ENCODE measurements around the gene LITAFD. TPM values are rescaled to one million over a fixed set of nuclear protein-coding genes. Genes with fewer than 3 reads are reported as not detected.
"Not testable (repeated sequence)": the region's sequence is repeated elsewhere in the genome, so short reads cannot be mapped to it uniquely, and the experiment has no call there.

LITAFD gene
- polyA plus RNA-seq, 1 experiment, result not detected

DNA sequence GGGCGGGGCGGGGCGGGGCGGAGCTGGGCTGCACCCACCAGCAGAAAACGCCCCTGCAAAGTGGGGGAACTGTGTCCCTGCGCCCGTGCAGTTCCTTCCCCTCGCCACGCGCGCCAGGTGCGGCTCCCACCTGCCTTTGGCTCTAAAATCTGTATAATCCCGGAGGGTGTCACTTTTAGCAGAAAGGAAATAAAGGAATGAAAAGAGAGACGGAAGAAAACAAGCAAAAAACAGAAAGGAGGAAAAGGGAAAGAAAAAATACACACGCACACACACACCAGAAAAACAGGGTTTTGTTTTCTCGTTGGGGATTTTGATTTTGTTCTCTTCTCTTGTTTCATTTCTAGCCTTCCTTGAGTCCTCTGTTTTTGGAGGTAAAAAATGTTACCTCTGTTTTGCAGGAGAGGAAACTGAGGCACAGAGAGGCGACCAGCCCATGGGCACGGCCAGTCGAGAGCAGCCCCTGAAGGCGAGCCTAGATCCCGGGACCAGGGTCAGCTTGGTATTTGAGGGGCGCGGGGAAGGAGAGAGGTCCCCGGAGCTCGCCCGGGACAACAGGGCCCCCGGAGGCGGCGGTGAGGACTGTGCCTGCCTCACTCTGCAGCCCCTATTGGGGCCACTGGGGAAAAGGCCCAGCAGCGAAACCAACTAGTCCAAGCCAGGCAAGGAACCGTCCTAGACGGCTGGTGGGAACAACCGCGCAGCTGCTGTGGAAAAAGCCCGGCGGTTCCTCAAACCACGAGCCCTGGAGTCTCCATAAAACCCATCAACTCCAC lies 12.8 kb upstream of the LITAFD start:
- ChIA-PET POLR2A (interaction anchor here (0.5 to 0.6 kb wide), 2 partner anchors 7 to 314 kb away, joined by 3 to 6 read pairs; no protein-coding TSS in a partner anchor), CTCF (interaction anchor here (0.9 to 2.8 kb wide), 4 partner anchors 9 to 15 kb away, joined by 3 to 18 read pairs (median 4); partner anchors contain the start of gene LITAFD)
- TF ChIP-seq CTCF (IDR thresholded peaks at IDR 0.05; ENCODE audit: insufficient read depth, low read depth, low read length), result 0 out of 2 replicates have a peak, but pooled peaks have one; percentile 2
- DNase-seq (ENCODE audit: low read depth), result no peak
- peak overlapping the region; percentile 76 for H3K4me3 ChIP-seq (ENCODE audit: low read depth, low read length)
- no peaks in the 10 kb centered on the region for H3K36me3 ChIP-seq (ENCODE audit: control insufficient read depth, insufficient read depth, low read length)
- H3K27me3 ChIP-seq (ENCODE audit: control insufficient read depth, insufficient read depth, low read length), result no peaks in the 10 kb centered on the region

DNA sequence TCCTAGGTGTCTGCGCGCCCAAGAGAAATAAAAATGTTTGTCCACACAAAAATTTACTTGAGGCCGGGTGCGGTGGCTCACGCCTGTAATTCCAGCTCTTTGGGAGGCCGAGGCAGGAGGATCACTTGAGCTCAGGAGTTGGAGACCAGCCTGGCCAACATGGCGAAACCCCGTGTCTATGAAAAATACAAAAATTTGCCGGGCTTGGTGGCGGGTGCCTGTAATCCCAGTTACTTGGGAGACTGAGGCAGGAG lies 12.2 kb upstream of the LITAFD start:
- H3K4me3 ChIP-seq (ENCODE audit: low read depth, low read length); POLR2A ChIA-PET; H3K27me3 ChIP-seq (ENCODE audit: control insufficient read depth, insufficient read depth, low read length); DNase-seq (ENCODE audit: low read depth); H3K36me3 ChIP-seq (ENCODE audit: control insufficient read depth, insufficient read depth, low read length): not testable (repeated sequence)
- CTCF ChIA-PET, result interaction anchor here (1.0 to 2.8 kb wide), 2 partner anchors 10 to 11 kb away, joined by 3 to 18 read pairs; partner anchors contain the start of gene LITAFD

GRCh38 chr16:8872071-8872470 lies 10.1 kb upstream of the LITAFD start:
- ChIA-PET POLR2A (no interaction called here), CTCF (interaction anchor here (2.8 kb wide), 1 partner anchor 9 kb away, joined by 18 read pairs; the partner anchor contains the start of gene LITAFD)
- no peak for TF ChIP-seq CTCF (IDR thresholded peaks at IDR 0.05; ENCODE audit: insufficient read depth, low read depth, low read length)

DNA sequence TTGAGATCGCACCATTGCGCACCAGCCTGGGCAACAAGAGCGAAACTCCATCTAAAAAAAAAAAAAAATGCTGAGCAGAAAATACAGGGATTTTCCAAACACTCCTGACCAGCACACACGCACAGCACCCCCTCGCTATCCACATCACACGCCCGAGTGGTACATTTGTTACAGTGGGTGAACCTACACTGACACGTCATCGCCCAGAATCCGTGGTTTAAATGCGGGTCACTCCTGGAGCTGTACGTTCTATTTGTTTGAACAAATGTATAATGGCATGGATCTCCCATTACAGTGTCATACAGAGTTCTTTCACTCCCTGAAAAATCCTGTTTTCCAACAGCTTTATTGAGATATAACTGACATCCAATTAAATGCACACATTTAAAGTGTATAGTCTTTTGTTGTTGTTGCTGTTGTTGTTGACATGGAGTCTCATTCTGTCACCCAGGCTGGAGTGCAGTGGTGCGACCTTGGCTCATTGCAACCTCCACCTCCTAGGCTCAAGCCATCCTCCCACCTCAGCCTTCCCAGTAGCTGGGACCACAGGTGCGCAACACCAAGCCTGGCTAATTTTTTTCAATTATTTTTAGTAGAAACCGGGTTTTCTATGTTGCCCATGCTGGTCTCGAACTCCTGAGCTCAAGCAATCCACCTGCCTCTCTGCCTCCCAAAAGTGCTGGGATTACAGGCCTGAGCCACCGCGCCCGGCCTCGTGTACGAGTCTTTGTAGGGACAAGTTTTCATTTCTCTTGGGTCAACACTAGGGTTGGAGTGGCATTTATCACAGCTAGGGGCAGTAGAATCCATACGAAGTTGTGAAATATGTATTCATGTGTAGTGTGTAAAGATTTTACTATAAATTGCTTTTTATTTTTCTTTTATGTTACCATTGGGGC lies 8.9 kb upstream of the LITAFD start:
- peak; percentile 14; the same call in 1 of the 2 replicates for TF ChIP-seq CTCF (IDR thresholded peaks at IDR 0.05; ENCODE audit: insufficient read depth, low read depth, low read length)
- Histone ChIP-seq H3K36me3 (ENCODE audit: control insufficient read depth, insufficient read depth, low read length) (no peaks in the 10 kb centered on the region), H3K4me3 (ENCODE audit: low read depth, low read length) (no peak overlapping the region), H3K27me3 (ENCODE audit: control insufficient read depth, insufficient read depth, low read length) (no peaks in the 10 kb centered on the region)
- no peak for DNase-seq (ENCODE audit: low read depth)
- ChIA-PET CTCF (interaction anchor here (0.7 to 0.8 kb wide), 2 partner anchors 113 to 1603 kb away, joined by 3 to 4 read pairs; no protein-coding TSS in a partner anchor), POLR2A (no interaction called here)

More at GRCh38 chr16:8872071-8872470, 10.1 kb upstream of the LITAFD start:
- no peaks in the 10 kb centered on the region for H3K27me3 ChIP-seq (ENCODE audit: control insufficient read depth, insufficient read depth, low read length)
- no peak overlapping the region for H3K4me3 ChIP-seq (ENCODE audit: low read depth, low read length)
- no peaks in the 10 kb centered on the region for H3K36me3 ChIP-seq (ENCODE audit: control insufficient read depth, insufficient read depth, low read length)
- no peak for DNase-seq (ENCODE audit: low read depth)

- H3K36me3 ChIP-seq (ENCODE audit: control insufficient read depth, insufficient read depth, low read length); H3K4me3 ChIP-seq (ENCODE audit: low read depth, low read length); DNase-seq (ENCODE audit: low read depth); POLR2A ChIA-PET; H3K27me3 ChIP-seq (ENCODE audit: control insufficient read depth, insufficient read depth, low read length): not testable (repeated sequence)
- CTCF ChIA-PET, result interaction anchor here (0.7 to 1.0 kb wide), 4 partner anchors 24 to 1602 kb away, joined by 3 to 4 read pairs (median 3); no protein-coding TSS in a partner anchor
Measured at GRCh38 chr16:8873866-8874195, 8.3 kb upstream of the LITAFD start.

- Histone ChIP-seq H3K27me3 (ENCODE audit: control insufficient read depth, insufficient read depth, low read length) (no peaks in the 10 kb centered on the region), H3K36me3 (ENCODE audit: control insufficient read depth, insufficient read depth, low read length) (no peaks in the 10 kb centered on the region), H3K4me3 (ENCODE audit: low read depth, low read length) (no peak overlapping the region)
- no peak for TF ChIP-seq CTCF (IDR thresholded peaks at IDR 0.05; ENCODE audit: insufficient read depth, low read depth, low read length)
- ChIA-PET POLR2A (no interaction called here), CTCF (interaction anchor here (0.8 to 1.0 kb wide), 3 partner anchors 24 to 114 kb away, joined by 3 read pairs; no protein-coding TSS in a partner anchor)
- no peak for DNase-seq (ENCODE audit: low read depth)
Measured at GRCh38 chr16:8874388-8874787, 7.8 kb upstream of the LITAFD start.

GRCh38 chr16:8875317-8875716 lies 6.8 kb upstream of the LITAFD start:
- POLR2A ChIA-PET; H3K27me3 ChIP-seq (ENCODE audit: control insufficient read depth, insufficient read depth, low read length); CTCF ChIA-PET; DNase-seq (ENCODE audit: low read depth); H3K36me3 ChIP-seq (ENCODE audit: control insufficient read depth, insufficient read depth, low read length); H3K4me3 ChIP-seq (ENCODE audit: low read depth, low read length): not testable (repeated sequence)
